Progenitor cell of endocrine pancreas (in vitro differentiated cells): ENCODE measurements around the gene ZBTB16. TPM values are rescaled to one million over a fixed set of nuclear protein-coding genes. Genes with fewer than 3 reads are reported as not detected.

Experiments used
- DNase-seq: peaks from one replicate; pipeline ENCODE4 v3.0.0; 2021; ENCODE audit warnings: low spot score; ENCODE audit not compliant: unreplicated experiment
- H3K27ac Mint-ChIP-seq: 2 replicates; pipeline ENCODE4 v1.8.0; 2021; ENCODE audit warnings: mild to moderate bottlenecking, moderate library complexity, mixed read lengths
- H3K27me3 Mint-ChIP-seq: 2 replicates; pipeline ENCODE4 v1.8.0; 2021; ENCODE audit warnings: mixed read lengths
- H3K36me3 Mint-ChIP-seq: 2 replicates; pipeline ENCODE4 v1.8.0; 2022; ENCODE audit warnings: mixed read lengths; ENCODE audit not compliant: insufficient read depth
- H3K4me1 Mint-ChIP-seq: 2 replicates; pipeline ENCODE4 v1.8.0; 2021; ENCODE audit warnings: low read depth, mixed read lengths
- H3K4me3 Mint-ChIP-seq: 2 replicates; pipeline ENCODE4 v1.8.0; 2021; ENCODE audit warnings: low read depth, mild to moderate bottlenecking, moderate library complexity, mixed read lengths
- H3K9me3 Mint-ChIP-seq: 2 replicates; pipeline ENCODE4 v1.8.0; 2021; ENCODE audit warnings: low read depth, mixed read lengths
- CTCF ChIP-seq: fragments of 200-600 bp; sonication (generic); IDR thresholded peaks from one replicate; pipeline ENCODE4 v1.5.0; 2021; ENCODE audit warnings: antibody characterized with exemption, mild to moderate bottlenecking; ENCODE audit not compliant: unreplicated experiment
- total RNA-seq: library from RNA; stranded (reverse); gene quantifications from 2 replicates; pipeline ENCODE4 v1.2.1, GENCODE V29; 2021

The ZBTB16 gene
- total RNA-seq, 1 donor from 2014 or later = 29.6 TPM

GRCh38 chr11:114296605-114297372, 237.3 kb downstream of the ZBTB16 start:
- peaks cover 11% of the 10 kb centered on the region for H3K36me3 Mint-ChIP-seq
- H3K4me3 Mint-ChIP-seq = no peak overlapping the region
- no peak for TF ChIP-seq CTCF
- no peak for DNase-seq
- H3K27me3 Mint-ChIP-seq = peaks cover 6% of the 10 kb centered on the region
- H3K27ac Mint-ChIP-seq = no peak overlapping the region
- H3K4me1 Mint-ChIP-seq = peaks cover 22% of the 10 kb centered on the region
- peaks cover 26% of the 10 kb centered on the region for H3K9me3 Mint-ChIP-seq

DNA sequence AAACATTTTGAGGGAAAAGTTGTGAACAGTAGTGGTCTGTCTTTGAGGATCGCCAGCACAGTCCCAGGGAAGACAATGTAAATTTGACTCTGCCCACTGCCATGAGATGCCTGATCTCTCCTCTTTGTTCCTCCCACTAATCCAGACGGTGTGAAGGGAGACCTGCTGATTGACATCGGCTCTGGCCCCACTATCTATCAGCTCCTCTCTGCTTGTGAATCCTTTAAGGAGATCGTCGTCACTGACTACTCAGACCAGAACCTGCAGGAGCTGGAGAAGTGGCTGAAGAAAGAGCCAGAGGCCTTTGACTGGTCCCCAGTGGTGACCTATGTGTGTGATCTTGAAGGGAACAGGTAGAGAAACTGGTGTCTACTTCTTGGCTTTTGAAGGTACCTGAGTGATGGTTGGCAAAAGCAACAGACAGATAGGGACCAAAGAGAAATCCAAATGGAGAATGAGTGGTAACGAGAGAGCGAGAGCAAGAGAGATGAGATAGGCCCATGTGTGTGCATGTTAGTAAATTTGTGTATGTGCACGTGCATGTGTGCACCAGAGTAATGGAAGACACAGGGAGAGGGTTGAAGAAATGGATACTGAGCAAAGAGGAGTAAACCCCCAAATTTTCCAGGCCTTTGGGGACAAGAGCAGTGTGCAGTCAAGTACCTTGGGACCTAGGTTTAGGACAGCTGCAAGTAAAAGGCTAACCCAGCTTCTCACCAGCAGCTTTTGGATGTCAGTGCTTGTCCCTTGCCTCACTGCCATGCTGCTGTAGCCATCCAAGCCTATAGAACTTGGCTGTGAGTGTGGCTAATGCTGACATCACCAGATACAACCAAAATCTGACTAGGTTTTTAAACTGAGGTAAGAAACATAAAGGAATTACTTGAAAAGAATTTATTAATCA, 238.5 kb downstream of the ZBTB16 start:
- H3K36me3 Mint-ChIP-seq = peaks cover 11% of the 10 kb centered on the region

GRCh38 chr11:114298710-114299109, 239.2 kb downstream of the ZBTB16 start:
- H3K36me3 Mint-ChIP-seq = peaks cover 10% of the 10 kb centered on the region
- peaks cover 4% of the 10 kb centered on the region for H3K27me3 Mint-ChIP-seq
- no peak overlapping the region for H3K4me3 Mint-ChIP-seq
- H3K4me1 Mint-ChIP-seq = peaks cover 14% of the 10 kb centered on the region
- no peak for DNase-seq
- TF ChIP-seq CTCF = no peak
- peaks cover 29% of the 10 kb centered on the region for H3K9me3 Mint-ChIP-seq
- H3K27ac Mint-ChIP-seq = no peak overlapping the region

More for the DNA sequence above, 238.5 kb downstream of the ZBTB16 start:
- H3K9me3 Mint-ChIP-seq = peaks cover 31% of the 10 kb centered on the region
- DNase-seq = no peak
- peaks cover 4% of the 10 kb centered on the region for H3K27me3 Mint-ChIP-seq
- H3K4me3 Mint-ChIP-seq = no peak overlapping the region
- H3K27ac Mint-ChIP-seq = no peak overlapping the region
- peaks cover 14% of the 10 kb centered on the region for H3K4me1 Mint-ChIP-seq
- TF ChIP-seq CTCF = no peak

Other genes starting within 250 kb of the ZBTB16 start
- 54.8 and 56.4 TPM in 2 replicates for gene USP28, start 184.1 kb upstream of the ZBTB16 start, total RNA-seq
- gene HTR3B, start 154.9 kb upstream of the ZBTB16 start, total RNA-seq = not detected in 2 replicates
- gene HTR3A, start 84.6 kb upstream of the ZBTB16 start, total RNA-seq = not detected in 2 replicates
- gene NNMT, start 236.7 kb downstream of the ZBTB16 start, total RNA-seq = 2.4 and 2.8 TPM in 2 replicates